Mononuclear cell (primary cell): ENCODE measurements around the gene RBM10. TPM values are rescaled to one million over a fixed set of nuclear protein-coding genes. Genes with fewer than 3 reads are reported as not detected.

Experiments used
- H3K27me3 ChIP-seq: 2 replicates; pipeline ENCODE4 v1.6.0; 2011; ENCODE audit warnings: low read length, control low read depth; ENCODE audit not compliant: insufficient read depth
- H3K4me1 ChIP-seq: 2 replicates; pipeline ENCODE4 v1.5.1; 2011; ENCODE audit warnings: mild to moderate bottlenecking, low read length, control low read depth; ENCODE audit not compliant: insufficient read depth
- H3K4me3 ChIP-seq: 2 replicates; pipeline ENCODE4 v1.5.1; 2011; ENCODE audit warnings: mild to moderate bottlenecking, low read length, moderate library complexity
- H3K9me3 ChIP-seq: 2 replicates; pipeline ENCODE4 v1.5.1; 2011; ENCODE audit warnings: low read depth, mild to moderate bottlenecking, control low read depth, low read length
- total RNA-seq: library from RNA; depleted of rRNA; stranded (reverse); fragments of >200 nt; gene quantifications from one replicate; pipeline ENCODE4 v1.2.3, GENCODE V29; 2012

RBM10 gene
- total RNA-seq, 1 donor = 14.4 TPM

DNA sequence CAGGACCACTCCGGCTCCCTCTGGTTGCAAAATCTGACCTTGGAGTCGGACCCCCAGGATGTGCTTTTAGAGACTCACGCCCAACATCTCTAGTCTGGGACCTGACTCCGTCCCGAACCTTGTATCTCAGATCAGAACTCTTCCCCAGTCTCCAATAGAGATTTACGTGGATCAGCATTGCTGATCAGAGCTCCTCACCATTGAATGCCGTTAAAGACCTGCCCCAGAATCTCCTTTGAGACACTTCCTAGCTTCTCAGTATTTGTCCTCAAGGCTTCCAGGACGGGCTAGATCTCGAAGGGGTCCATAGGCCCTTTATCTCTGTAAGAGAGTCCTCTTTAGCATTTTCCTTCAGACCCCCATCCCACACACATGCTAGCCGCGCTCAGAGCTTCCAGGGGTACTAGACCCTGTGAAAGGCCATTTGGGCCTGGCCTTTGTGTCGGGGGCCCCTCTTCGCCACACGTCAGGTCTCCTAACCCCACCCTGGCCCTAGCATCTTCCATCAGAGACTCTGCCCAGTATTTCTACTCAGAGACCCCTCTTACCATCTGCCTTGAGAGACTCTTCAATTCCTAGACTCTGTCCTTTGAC lies 49.3 kb downstream of the RBM10 start:
- H3K4me3 ChIP-seq = peak overlapping the region; percentile 62
- H3K4me1 ChIP-seq = peaks cover 57% of the 10 kb centered on the region
- H3K9me3 ChIP-seq = no peaks in the 10 kb centered on the region
- H3K27me3 ChIP-seq = no peaks in the 10 kb centered on the region

DNA sequence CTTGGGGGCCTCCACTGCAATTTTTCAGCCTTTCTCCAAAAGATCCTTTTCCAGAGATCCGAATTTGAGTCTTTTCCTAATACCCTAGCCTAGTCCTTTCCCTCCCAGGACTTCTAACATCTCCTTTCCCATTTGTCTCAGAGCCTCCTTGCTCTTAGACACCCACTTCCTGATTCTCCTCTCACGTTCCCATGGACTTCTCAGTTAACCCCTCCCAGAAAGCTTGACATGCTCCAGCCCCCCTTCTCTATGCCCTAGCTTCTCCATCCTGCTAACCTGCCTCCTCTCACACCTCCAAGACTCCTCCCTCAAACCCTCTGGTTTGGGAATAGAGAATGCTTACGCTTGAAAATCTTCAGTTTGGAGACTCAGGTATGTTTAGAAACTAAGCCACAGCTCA lies 51.1 kb downstream of the RBM10 start:
- Histone ChIP-seq H3K9me3 (no peaks in the 10 kb centered on the region), H3K4me1 (peaks cover 56% of the 10 kb centered on the region), H3K27me3 (no peaks in the 10 kb centered on the region), H3K4me3 (no peak overlapping the region)

DNA sequence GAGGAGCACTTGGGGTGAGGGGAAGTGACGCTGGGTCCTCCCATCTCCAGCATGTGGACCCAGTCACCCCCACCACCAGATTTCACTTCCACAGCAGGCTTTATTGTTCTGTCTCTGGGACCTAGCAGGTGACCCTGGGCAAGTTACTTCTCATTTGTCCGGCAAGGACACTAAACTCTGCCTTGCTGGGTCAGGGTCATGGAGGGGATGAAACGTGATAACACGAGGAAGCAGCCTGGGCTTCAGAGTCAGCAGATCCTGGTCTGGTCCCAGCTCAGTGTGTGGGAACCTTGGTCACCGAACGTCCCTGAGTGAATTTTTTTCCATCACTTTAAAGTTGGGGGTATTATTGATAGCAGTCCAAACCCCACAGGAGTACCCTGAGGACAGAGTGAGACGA lies 52.5 kb downstream of the RBM10 start:
- peaks cover 46% of the 10 kb centered on the region for H3K4me1 ChIP-seq
- H3K9me3 ChIP-seq = no peaks in the 10 kb centered on the region
- H3K27me3 ChIP-seq = no peaks in the 10 kb centered on the region
- H3K4me3 ChIP-seq = no peak overlapping the region

DNA sequence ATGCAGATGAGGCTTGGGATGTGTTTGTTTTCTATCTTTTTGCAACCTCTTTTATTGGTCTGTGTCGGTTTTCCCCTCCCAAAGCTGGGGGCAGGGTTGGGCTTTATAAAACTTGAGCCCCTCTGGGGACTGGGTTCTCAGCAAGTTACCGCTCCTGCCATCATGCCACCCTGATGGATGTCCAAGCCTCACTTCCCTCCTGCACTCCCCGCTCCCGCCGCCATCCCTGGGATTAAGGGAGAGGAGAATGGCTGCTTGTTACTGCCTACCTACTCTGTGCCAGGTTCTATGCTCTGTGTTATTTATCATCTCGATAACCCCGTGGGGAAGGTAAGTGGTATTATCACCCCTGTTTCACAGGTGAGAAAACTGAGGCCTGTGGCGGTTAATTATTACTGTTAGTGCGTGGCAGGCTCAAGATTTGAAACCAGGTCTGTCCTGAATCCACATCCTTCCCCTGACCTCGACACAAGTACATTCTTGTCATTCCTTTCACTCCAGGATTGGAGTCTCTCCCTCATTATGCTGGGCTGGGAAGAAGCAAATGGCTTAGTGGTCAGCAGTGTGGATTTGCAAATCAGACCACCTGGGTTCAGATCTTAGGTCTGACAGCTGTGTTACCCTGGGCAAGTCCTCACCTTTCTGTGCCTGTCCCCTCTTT lies 53.1 kb downstream of the RBM10 start:
- no peaks in the 10 kb centered on the region for H3K27me3 ChIP-seq
- H3K4me1 ChIP-seq = peaks cover 40% of the 10 kb centered on the region
- no peaks in the 10 kb centered on the region for H3K9me3 ChIP-seq
- no peak overlapping the region for H3K4me3 ChIP-seq

DNA sequence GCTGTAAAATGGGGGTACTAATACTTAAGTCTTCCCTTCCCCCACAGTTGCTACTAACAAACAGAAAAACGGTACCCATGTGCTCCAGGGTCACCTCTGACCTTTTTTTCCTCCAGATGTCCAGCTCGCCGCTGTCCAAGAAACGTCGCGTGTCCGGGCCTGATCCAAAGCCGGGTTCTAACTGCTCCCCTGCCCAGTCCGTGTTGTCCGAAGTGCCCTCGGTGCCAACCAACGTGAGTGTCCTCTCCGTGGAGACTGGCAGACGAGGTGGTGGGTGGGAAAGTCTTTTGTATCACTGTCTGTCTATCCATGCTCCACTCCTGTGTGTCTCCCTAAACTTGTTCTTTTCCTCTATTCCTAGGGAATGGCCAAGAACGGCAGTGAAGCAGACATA lies 53.7 kb downstream of the RBM10 start:
- Histone ChIP-seq H3K4me1 (peaks cover 38% of the 10 kb centered on the region), H3K4me3 (no peak overlapping the region), H3K27me3 (no peaks in the 10 kb centered on the region), H3K9me3 (no peaks in the 10 kb centered on the region)

DNA sequence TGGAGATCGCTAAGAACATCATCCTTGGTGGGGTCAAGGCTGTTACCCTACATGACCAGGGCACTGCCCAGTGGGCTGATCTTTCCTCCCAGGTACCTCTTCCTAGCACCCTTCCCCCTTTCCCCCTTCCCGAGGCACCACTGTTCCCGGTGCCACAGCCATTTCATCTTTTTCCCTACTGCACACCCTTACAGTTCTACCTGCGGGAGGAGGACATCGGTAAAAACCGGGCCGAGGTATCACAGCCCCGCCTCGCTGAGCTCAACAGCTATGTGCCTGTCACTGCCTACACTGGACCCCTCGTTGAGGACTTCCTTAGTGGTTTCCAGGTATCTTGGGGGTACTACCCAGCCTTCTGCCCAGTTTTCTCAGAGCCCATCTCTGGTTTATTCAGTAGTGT lies 54.3 kb downstream of the RBM10 start:
- H3K4me1 ChIP-seq = peaks cover 37% of the 10 kb centered on the region
- H3K27me3 ChIP-seq = no peaks in the 10 kb centered on the region
- no peaks in the 10 kb centered on the region for H3K9me3 ChIP-seq
- no peak overlapping the region for H3K4me3 ChIP-seq

DNA sequence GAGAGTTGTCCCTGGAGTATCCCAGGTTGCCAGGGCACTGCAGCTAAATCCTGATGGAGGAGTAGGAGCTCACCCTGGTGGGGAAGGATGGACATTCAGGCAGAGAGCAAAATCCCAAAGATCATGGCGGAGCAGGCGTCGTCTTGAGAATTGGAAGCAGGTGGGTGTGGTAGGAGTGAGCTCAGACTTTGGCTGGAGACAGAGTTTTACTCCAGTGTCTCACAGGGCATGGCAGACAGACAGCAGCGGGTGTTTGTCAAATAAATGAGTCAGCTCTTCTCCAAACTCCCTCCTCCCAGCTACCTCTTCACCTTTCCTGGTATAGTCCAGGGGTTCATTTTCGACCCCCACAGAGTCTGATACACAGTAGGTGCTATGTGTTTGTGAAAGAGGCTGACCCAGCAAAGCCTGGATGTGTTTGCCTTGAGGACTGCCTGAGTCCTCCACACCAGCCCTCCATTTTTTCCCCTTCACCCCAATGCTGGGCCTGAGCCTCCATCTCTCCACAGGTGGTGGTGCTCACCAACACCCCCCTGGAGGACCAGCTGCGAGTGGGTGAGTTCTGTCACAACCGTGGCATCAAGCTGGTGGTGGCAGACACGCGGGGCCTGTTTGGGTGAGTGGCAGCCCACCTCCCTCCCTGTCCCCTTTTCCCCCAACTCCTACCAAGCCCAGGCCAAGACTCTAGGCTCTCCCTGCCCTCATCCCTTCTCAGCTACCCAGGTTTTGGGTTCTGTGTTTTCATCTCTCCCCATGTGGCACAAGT lies 55.5 kb downstream of the RBM10 start:
- Histone ChIP-seq H3K4me1 (peaks cover 24% of the 10 kb centered on the region), H3K27me3 (no peaks in the 10 kb centered on the region), H3K4me3 (no peak overlapping the region), H3K9me3 (no peaks in the 10 kb centered on the region)

DNA sequence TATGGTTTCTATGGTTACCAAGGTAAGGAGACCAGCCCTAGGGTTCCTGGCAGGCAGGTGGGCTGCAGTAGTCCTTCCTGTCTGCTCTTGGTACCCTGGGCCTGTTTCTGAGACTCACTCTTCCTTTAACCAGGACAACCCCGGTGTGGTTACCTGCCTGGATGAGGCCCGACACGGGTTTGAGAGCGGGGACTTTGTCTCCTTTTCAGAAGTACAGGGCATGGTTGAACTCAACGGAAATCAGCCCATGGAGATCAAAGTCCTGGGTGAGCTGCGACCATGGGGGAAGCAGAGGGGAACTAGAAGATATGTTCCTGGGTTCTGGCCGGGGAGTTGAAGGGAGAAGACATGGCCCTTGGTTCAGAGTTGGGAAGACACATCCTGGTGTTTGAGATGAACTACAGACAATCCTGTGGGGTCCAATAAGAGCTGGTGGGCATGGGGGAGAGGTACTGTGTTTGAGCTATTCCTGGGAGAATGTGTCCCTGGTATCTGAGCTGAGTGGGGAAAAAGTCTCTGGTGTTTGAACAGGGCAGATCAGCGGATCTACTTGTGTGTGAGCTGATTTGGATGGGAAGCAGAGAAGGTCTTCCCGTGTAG lies 56.4 kb downstream of the RBM10 start:
- Histone ChIP-seq H3K27me3 (no peaks in the 10 kb centered on the region), H3K9me3 (no peaks in the 10 kb centered on the region), H3K4me1 (peaks cover 15% of the 10 kb centered on the region), H3K4me3 (no peak overlapping the region)

DNA sequence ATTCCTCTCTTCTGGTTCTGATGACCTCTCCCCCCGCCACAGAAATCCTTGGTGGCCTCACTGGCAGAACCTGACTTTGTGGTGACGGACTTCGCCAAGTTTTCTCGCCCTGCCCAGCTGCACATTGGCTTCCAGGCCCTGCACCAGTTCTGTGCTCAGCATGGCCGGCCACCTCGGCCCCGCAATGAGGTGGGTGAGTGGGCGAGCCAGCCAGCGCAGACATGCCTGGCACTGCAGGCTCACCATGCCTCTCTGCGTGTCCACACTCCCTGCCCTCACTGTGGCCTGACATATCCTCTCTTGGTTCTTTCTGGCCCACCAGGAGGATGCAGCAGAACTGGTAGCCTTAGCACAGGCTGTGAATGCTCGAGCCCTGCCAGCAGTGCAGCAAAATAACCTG lies 57.3 kb downstream of the RBM10 start:
- H3K9me3 ChIP-seq = no peaks in the 10 kb centered on the region
- H3K27me3 ChIP-seq = no peaks in the 10 kb centered on the region
- H3K4me3 ChIP-seq = no peak overlapping the region
- H3K4me1 ChIP-seq = peaks cover 6% of the 10 kb centered on the region

DNA sequence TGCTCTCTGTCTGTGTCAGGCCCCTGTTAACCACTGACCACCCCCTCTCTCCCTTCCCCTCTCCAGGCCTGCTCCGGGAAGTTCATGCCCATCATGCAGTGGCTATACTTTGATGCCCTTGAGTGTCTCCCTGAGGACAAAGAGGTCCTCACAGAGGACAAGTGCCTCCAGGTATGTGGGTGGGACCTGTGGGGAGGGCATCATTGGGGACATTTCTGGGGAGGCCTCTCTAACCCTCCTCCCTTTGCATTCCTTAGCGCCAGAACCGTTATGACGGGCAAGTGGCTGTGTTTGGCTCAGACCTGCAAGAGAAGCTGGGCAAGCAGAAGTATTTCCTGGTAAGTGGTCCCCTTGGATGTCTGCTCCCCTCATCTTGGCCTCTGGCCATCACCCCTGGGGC lies 57.9 kb downstream of the RBM10 start:
- no peaks in the 10 kb centered on the region for H3K9me3 ChIP-seq

DNA sequence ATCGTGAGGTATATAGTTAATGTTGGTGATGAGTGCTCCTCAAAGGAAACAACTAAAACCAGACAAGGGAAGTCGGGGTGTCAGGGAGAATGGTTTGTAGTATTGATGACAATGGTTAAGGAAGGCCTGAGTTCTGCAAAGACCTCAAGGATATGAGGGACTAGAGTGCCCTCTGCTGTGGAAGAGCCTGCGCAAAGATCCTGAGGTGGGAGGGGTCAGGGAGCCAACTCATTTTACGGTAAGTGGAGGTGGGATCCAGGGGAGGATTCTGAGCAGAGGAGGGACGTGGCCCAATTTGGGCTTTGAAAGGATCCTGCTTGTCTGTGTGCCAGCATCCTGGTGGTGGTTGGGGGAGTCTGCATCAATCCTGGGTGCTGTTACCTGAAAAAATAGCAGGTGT lies 59.9 kb downstream of the RBM10 start:
- H3K4me3 ChIP-seq = no peak overlapping the region

More for the DNA sequence above, 57.9 kb downstream of the RBM10 start:
- Histone ChIP-seq H3K4me1 (peaks cover under 1% of the 10 kb centered on the region), H3K27me3 (no peaks in the 10 kb centered on the region), H3K4me3 (no peak overlapping the region)

DNA sequence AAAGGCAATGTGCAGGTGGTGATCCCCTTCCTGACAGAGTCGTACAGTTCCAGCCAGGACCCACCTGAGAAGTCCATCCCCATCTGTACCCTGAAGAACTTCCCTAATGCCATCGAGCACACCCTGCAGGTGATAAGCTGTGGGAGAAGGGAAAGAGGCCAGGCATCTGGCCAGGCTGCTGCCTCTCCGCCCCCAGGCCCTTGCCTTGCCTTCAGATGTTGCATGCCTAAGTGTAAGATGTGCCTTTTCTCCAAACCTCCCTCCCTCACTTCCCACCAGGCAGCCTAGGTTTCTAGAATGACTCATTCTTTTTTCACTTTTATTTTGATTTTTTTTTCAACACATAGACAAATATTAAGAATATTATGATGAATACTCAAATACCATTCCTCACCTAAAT lies 61.3 kb downstream of the RBM10 start:
- Histone ChIP-seq H3K4me1 (no peaks in the 10 kb centered on the region), H3K27me3 (no peaks in the 10 kb centered on the region), H3K9me3 (no peaks in the 10 kb centered on the region), H3K4me3 (no peak overlapping the region)

More for the DNA sequence above, 59.9 kb downstream of the RBM10 start:
- Histone ChIP-seq H3K4me1 (no peaks in the 10 kb centered on the region), H3K9me3 (no peaks in the 10 kb centered on the region), H3K27me3 (no peaks in the 10 kb centered on the region)

DNA sequence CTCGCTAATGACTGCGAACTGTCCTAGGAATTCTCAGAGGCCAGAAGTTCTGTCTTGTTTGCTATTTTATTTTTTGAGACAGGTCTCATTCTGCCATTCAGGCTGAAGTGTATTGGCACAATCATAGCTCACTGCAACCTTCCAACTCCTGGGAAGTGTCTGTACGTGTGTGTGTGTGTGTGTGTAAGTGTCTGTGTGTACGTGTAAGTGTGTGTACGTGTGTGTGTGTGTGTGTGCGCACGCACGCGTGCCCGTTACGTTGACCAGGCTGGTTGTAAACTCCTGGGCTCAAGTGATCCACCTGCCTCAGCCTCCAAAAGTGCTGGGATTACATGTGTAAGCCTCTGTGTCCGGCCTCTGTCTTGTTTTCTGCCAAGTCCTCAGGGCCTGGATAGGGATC lies 63.1 kb downstream of the RBM10 start:
- H3K27me3 ChIP-seq = no peaks in the 10 kb centered on the region
- no peaks in the 10 kb centered on the region for H3K4me1 ChIP-seq
- H3K4me3 ChIP-seq = no peak overlapping the region
- no peaks in the 10 kb centered on the region for H3K9me3 ChIP-seq

DNA sequence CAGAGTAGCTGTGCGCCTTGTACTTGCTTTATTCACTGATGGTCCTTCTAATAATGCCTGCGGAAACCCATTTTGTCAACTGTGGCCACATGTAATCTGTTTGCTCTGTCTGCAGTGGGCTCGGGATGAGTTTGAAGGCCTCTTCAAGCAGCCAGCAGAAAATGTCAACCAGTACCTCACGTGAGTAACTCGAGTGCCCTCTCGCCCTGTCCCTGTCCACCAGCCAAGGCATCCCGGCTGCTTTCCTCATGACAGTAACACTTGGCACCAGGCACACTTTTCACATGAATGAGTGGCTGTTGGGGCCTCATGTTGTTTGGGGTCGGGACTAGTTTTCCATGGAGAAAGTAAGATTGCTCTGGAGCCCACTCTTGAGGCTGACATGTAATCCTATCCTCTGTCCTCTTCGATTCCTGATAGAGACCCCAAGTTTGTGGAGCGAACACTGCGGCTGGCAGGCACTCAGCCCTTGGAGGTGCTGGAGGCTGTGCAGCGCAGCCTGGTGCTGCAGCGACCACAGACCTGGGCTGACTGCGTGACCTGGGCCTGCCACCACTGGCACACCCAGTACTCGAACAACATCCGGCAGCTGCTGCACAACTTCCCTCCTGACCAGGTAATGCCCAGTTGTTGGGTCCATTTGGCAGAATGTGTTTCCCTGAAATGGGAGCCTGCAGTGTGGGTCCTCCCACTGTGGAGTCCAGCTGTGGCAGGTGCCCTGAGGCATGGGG lies 64.7 kb downstream of the RBM10 start:
- H3K27me3 ChIP-seq = no peaks in the 10 kb centered on the region
- H3K9me3 ChIP-seq = no peaks in the 10 kb centered on the region
- H3K4me3 ChIP-seq = no peak overlapping the region
- H3K4me1 ChIP-seq = no peaks in the 10 kb centered on the region
